Transverse colon (tissue), 4 donors: ENCODE data around the gene USP20.

Experiments used
- EP300 ChIP-seq: sonication (generic); formaldehyde crosslinking; IDR thresholded peaks from one replicate; pipeline ENCODE4 v1.6.1; 2017; ENCODE audit warnings: antibody characterized with exemption, low read depth
- POLR2A ChIP-seq: fragments of 450-650 bp; IDR thresholded peaks from one replicate; pipeline ENCODE4 v1.6.1; 2016; ENCODE audit warnings: antibody characterized with exemption, mild to moderate bottlenecking, moderate library complexity
- POLR2AphosphoS5 ChIP-seq, 3 donors: sonication (generic); formaldehyde crosslinking; IDR thresholded peaks; one replicate each; pipeline ENCODE4 v1.6.1; 2016; ENCODE audit warnings: antibody characterized with exemption in 3 of 3
- TF ChIP-seq, protein P1 (sequence below), 5 experiments: fragments of 200-600 bp in 3 of 5; fragments of 450-650 bp in 2 of 5; sonication (generic) in 3 of 5; IDR thresholded peaks; 1 replicate in 2 of 5; 2 replicates in 3 of 5; pipeline ENCODE4 v1.5.1; 2016 to 2017; ENCODE audit warnings: antibody characterized with exemption in 5 of 5, inconsistent platforms in 3 of 5, mild to moderate bottlenecking in 2 of 5, moderate library complexity in 1 of 5

DNA sequence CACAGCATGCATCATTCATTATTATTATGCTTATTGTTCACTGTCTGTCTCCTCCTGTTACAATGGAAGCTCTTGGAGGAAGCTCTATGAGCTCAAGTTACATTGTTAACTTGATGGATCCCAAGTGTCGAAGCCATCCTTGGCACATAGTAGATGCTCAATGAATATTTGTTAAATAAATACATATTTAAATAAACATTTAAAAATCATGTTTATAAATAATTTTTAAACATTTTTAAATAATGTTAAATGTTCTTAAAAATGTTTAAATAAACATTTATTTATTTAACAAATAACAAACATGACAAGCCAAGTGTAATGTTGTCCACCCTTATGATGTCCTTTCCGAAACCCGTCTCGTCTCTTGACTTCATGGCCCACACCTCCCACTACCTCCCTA is 69.5 kb downstream of the USP20 start:
- TF ChIP-seq, protein P1, sequence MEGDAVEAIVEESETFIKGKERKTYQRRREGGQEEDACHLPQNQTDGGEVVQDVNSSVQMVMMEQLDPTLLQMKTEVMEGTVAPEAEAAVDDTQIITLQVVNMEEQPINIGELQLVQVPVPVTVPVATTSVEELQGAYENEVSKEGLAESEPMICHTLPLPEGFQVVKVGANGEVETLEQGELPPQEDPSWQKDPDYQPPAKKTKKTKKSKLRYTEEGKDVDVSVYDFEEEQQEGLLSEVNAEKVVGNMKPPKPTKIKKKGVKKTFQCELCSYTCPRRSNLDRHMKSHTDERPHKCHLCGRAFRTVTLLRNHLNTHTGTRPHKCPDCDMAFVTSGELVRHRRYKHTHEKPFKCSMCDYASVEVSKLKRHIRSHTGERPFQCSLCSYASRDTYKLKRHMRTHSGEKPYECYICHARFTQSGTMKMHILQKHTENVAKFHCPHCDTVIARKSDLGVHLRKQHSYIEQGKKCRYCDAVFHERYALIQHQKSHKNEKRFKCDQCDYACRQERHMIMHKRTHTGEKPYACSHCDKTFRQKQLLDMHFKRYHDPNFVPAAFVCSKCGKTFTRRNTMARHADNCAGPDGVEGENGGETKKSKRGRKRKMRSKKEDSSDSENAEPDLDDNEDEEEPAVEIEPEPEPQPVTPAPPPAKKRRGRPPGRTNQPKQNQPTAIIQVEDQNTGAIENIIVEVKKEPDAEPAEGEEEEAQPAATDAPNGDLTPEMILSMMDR (IDR thresholded peaks at IDR 0.05), result no peak
- TF ChIP-seq POLR2AphosphoS5 (IDR thresholded peaks at IDR 0.05) (no peak), POLR2A (no peak), EP300 (no peak)
